ENCODE measurements around the gene CD36.

GRCh38 chr7:80643336-80643915, 5.0 kb downstream of the CD36 start:
- TF ChIP-seq CTCF (IDR thresholded peaks at IDR 0.05) (no peak), POLR2A (IDR thresholded peaks at IDR 0.05) (no peak)

All from uterus (tissue), 2 donors.